Measurements from ENCODE around the gene NT5C2. TPM values are rescaled to one million over a fixed set of nuclear protein-coding genes. Genes with fewer than 3 reads are reported as not detected.

The NT5C2 gene
- total and polyA plus RNA-seq, 2 of the 8 experiments (the other 6 are each of a cell fraction or from before 2014, with no cell fraction given): 35.2 to 106 TPM

DNA sequence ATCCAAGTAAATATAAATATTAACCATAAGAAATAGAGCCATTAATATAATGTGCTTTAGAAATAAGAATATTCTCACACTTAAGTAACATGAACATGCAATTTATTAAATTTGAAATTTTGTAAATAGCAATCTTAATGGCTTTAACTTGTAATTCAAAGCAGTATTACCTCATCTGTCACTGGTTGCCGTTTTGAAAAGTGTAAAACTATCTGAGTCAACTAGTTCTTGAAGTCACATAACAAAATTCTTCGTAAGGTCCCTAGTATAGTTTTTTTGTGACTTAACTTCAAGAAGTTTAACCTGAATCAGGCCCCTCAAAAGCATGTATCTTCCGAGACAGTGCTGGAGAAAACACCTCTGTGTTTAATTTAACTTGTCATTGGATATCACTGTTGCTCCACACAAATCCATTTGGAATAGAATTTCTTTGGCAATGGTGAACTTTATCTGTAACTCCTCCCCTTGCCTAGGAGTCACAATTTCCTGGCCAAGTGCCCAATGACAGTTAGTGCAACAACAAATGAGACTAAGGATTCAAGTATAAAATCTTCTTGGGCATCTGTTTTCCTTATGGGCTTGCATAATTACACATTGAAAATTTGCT is 47.1 kb downstream of the NT5C2 start (continued):
- no peak for TF ChIP-seq EZH2 (IDR thresholded peaks at IDR 0.05; ENCODE audit: low read depth, low read length, severe bottlenecking)
